HG02884 (cell line): Measurements from ENCODE around the gene PLXND1.
"Not testable (repeated sequence)": the region's sequence is repeated elsewhere in the genome, so short reads cannot be mapped to it uniquely, and the experiment has no call there.

ENCODE experiments used
- ATAC-seq: cut with Tn5 transposase; IDR thresholded peaks from one replicate; pipeline ENCODE4 v1.9.1; 2021; ENCODE audit warnings: mild to moderate bottlenecking, moderate library complexity; ENCODE audit not compliant: unreplicated experiment

The PLXND1 gene

DNA sequence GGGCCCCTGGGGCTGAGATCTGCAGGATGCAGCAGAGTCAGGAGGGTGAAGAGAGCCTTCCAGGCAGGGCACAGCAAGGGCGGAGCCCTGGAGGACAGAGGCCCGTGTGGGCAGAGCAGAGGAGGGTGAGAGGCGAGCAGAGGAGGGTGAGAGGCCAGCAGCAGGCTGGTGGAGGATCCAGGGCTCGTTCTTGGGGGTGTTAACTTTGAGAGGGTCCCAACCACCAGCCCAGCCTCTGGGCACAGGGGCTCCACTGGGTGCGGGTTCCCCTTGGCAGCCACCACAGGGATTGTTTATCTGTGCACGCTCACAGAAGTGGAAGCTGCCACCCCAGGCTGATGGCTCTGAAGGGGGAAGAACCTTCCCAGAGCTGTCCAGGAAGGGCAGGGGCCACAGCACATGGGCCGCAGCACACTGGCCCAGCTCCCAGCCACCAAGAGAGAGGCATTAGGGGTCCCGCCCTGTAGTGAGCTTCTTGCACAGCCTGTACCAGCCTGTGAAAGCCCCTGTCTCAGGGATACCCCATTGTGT, 9.3 kb upstream of the PLXND1 start:
- no peak for ATAC-seq

DNA sequence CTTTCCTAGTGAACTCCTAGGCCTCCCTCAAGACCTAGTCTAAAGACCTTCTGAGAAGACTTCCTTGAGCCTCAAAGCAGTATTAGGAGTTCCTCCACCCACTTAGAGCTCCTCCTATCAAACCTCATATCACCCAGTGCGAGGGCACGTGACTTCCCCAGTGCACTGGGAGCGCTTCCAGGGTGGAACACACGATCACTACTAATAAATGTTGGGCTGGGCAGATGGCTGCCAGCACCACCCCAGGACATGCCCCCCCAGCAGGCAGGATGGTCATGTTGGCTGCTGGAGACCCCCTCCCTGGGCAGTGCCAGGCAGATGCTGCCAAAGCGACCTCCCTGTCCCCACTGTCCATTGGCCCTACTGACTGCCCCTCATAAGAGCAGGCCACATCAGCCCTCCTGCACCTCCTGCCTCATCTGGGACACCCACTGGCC, 8.5 kb upstream of the PLXND1 start:
- ATAC-seq: no peak

DNA sequence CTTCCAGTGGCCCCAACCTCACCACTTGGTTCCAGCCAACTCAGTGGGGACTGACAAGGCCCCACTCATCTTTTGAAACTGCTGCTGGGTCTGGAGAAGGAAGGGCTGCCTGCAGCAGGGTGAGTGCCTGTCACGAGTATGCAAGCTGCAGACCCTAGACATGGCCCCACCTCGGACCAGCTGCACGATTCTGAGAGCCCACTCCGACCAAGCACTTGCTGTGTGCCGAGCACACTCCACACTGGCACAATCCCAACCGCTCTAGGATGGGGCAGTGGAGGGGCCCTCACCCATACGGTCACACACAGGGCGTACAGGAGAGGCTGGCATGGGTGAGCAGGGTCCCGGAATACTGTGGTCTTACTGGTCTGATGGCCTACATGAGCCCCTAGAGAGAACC, 8.0 kb upstream of the PLXND1 start:
- no peak for ATAC-seq

- ATAC-seq: no peak
These were observed 6.9 kb upstream of the PLXND1 start for GRCh38 chr3:129613367-129613740.

GRCh38 chr3:129612534-129613366, 6.3 kb upstream of the PLXND1 start:
- ATAC-seq: no peak

- no peak for ATAC-seq
These were observed 5.5 kb upstream of the PLXND1 start for GRCh38 chr3:129611812-129612533.

DNA sequence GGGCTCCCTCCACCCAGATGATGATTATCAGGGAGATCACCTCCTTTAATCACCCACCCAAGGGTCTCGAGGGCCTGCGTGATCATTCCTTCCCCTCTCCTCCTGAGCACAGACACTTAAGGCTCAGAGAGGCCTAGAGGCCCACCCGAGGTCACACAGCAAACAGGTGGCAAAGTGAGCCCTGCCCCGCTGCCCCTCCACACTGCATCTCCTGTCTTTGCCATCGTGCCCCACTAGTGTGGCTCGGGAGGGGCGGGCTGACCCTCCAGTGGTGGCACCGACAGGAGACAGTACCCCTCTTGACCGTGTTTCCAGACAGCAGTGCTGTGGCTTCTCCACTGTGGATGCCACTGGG, 4.9 kb upstream of the PLXND1 start:
- ATAC-seq: no peak

- not testable (repeated sequence) for ATAC-seq
These were observed 4.4 kb upstream of the PLXND1 start for GRCh38 chr3:129610794-129611445.

DNA sequence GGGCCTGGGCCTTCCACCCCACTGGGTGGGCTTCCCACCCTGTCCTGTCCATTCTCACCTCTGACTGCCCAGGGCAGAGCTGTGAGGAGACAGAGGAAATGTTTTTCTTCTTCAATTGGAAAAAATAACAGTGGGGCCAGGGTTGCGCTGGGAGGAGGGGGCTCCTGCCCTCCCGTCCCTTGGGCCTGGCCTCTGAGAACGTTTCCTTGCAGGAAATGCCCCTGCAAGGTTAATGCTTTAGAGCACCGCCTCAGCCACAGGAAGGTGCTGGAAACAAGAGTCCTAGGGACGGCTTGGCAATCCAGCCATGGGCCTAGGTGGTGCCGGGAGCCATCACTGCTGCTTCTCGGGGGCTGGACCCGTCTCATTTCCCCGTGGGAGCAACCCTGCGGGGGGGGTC, 3.8 kb upstream of the PLXND1 start:
- ATAC-seq: no peak

GRCh38 chr3:129609591-129610182, 3.2 kb upstream of the PLXND1 start:
- no peak for ATAC-seq

- ATAC-seq: no peak
These were observed 2.6 kb upstream of the PLXND1 start for GRCh38 chr3:129608936-129609590.

- ATAC-seq: no peak
These were observed 1.8 kb upstream of the PLXND1 start for GRCh38 chr3:129608087-129608935.

- no peak for ATAC-seq
These were observed 1.1 kb upstream of the PLXND1 start for GRCh38 chr3:129607391-129608068.

- ATAC-seq: no peak
These were observed 397 bp downstream of the PLXND1 start for GRCh38 chr3:129605922-129606635.

GRCh38 chr3:129605203-129605921, 1.1 kb downstream of the PLXND1 start:
- no peak for ATAC-seq

DNA sequence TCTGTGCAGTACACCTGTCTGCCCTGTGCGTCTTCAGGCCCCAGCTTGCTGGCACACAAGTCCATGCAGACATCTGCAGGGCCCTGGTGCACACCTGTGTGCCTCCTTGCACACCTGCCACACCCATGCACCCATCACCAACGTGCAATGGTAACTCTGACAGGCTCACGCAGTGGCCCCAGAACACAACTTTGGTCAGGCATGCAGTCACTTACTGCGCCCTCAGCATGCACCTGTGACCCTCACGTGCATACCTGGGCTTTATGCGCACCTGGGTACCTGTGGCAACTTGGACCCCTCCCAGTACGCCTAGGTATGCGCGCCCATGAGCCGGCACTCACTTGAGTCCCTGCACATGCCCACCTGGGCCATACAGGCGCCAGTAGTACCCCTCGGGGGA, 1.7 kb downstream of the PLXND1 start:
- no peak for ATAC-seq

- ATAC-seq: no peak
These were observed 2.3 kb downstream of the PLXND1 start for GRCh38 chr3:129603991-129604749.
